Measurements from ENCODE around the gene CD7.

Gene CD7

DNA sequence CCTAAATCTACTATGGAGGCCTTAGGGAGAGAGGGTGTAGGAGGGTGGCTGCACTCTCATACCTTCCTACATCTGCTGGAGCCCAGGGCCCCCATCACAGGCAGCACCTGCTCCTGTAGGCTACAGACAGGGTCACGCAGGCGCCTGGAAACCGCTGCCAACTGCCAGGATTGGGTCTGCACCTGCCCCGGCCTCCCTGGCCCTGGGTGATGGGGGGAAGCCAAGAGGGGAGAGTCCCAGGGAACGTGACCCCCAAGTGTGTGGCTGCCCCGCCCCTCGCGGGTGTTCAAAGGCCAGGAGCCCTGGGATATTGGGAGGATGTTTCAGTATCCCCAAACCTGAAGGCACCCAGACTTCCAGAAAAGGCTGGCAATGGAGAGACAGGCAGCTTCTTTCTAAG is 36.1 kb upstream of the CD7 start:
- POLR2A ChIA-PET: interaction anchor here (0.7 kb wide), 2 partner anchors 161 to 201 kb away, joined by 6 to 7 read pairs; no protein-coding TSS in a partner anchor
- no peaks in the 10 kb centered on the region for H3K4me1 ChIP-seq (ENCODE audit: control insufficient read depth, insufficient read depth, low read length)
- CTCF ChIA-PET: interaction anchor here (2.1 kb wide), 1 partner anchor 9 kb away, joined by 10 read pairs; no protein-coding TSS in a partner anchor

DNA sequence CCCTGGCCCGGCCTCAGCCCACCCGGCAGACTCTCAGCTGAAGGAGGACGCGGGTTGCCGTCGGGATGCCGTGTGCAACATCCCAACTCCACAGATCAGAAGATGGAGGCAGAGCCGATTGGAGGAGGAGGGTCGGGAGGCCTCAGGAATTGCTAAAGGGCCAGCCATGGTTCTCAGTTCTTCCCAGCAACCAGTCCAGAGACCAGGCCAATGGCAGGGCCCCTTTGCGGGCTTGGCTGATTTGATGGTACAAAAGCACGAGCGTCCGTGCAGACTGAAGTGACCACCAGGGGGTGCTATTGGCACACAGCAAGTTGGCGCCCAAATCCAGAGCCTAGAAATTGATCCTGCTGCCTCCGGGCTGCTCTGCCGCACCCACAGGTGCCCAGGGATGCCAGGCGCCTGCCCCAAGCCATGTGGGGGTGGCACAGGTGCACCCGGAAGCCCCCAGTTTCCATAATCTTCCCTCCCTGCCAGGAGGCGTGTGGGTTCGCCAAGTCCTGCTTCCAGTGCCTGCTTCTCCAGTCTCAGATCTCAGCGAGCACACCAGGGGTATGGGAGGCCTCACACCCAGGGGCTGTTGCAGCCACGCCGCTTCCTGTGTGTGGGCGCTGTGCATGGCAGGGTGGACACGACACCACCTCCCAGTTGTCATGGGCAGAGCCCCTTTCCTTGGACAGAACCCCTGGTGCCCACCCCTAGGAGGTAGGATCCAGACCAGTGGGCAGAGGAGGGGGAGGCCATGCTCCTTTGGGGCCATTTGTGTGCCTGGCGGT is 34.5 kb upstream of the CD7 start:
- Histone ChIP-seq H3K27ac (ENCODE audit: extremely low read depth, low read depth, low read length) (no peak overlapping the region), H3K9me3 (ENCODE audit: control insufficient read depth, insufficient read depth, low read depth, low read length) (no peaks in the 10 kb centered on the region), H3K4me1 (ENCODE audit: control insufficient read depth, insufficient read depth, low read length) (no peaks in the 10 kb centered on the region), H3K4me3 (ENCODE audit: low read depth, low read length) (no peak overlapping the region), H3K36me3 (ENCODE audit: control insufficient read depth in 2 of 2, insufficient read depth in 1 of 2, low read length in 2 of 2) (no peaks in the 10 kb centered on the region)
- CTCF ChIA-PET: interaction anchor here (0.6 to 3.2 kb wide), 28 partner anchors 8 to 841 kb away, joined by 3 to 15 read pairs (median 4); partner anchors contain the start of gene HEXD
- POLR2A ChIA-PET: no interaction called here
- TF ChIP-seq, protein P1, sequence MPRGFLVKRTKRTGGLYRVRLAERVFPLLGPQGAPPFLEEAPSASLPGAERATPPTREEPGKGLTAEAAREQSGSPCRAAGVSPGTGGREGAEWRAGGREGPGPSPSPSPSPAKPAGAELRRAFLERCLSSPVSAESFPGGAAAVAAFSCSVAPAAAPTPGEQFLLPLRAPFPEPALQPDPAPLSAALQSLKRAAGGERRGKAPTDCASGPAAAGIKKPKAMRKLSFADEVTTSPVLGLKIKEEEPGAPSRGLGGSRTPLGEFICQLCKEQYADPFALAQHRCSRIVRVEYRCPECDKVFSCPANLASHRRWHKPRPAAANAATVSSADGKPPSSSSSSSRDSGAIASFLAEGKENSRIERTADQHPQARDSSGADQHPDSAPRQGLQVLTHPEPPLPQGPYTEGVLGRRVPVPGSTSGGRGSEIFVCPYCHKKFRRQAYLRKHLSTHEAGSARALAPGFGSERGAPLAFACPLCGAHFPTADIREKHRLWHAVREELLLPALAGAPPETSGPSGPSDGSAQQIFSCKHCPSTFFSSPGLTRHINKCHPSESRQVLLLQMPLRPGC (tag by site-specific recombination; IDR thresholded peaks at IDR 0.05): no peak
- TF ChIP-seq ZBTB21 (tag by site-specific recombination; IDR thresholded peaks at IDR 0.05) (no peak), ZNF654 (tag by site-specific recombination; IDR thresholded peaks at IDR 0.05; ENCODE audit: low read depth) (peak; percentile 91), TCF7L2 (IDR thresholded peaks at IDR 0.05; ENCODE audit: borderline replicate concordance, low read depth, low read length) (no peak), IKZF3 (tag by site-specific recombination; IDR thresholded peaks at IDR 0.05) (0 out of 2 replicates have a peak, but pooled peaks have one; percentile 22), WT1 (tag by site-specific recombination; IDR thresholded peaks at IDR 0.05) (no peak), ZNF175 (tag by site-specific recombination; IDR thresholded peaks at IDR 0.05) (no peak), ZBTB8A (tag by site-specific recombination; IDR thresholded peaks at IDR 0.05) (peak; percentile 76), ZNF335 (tag by site-specific recombination; conservative IDR thresholded peaks at IDR 0.05) (peak; percentile 27; the same call in 1 of the 2 replicates), ZNF19 (tag by site-specific recombination; IDR thresholded peaks at IDR 0.05; ENCODE audit: low read depth) (no peak), ZFHX2 (tag by site-specific recombination; conservative IDR thresholded peaks at IDR 0.05) (peak; percentile 50), ZNF146 (tag by site-specific recombination; IDR thresholded peaks at IDR 0.05) (no peak), GLI2 (tag by site-specific recombination; IDR thresholded peaks at IDR 0.05; ENCODE audit: borderline replicate concordance, low read depth) (no peak), ZNF423 (tag by site-specific recombination; IDR thresholded peaks at IDR 0.05) (peak; percentile 73), GLI4 (tag by site-specific recombination; IDR thresholded peaks at IDR 0.05) (no peak), ZFP3 (tag by site-specific recombination; IDR thresholded peaks at IDR 0.05; ENCODE audit: low read depth) (no peak), PRDM1 (tag by site-specific recombination; IDR thresholded peaks at IDR 0.05) (no peak), ZBTB48 (tag by site-specific recombination; IDR thresholded peaks at IDR 0.05) (no peak), ZNF266 (tag by site-specific recombination; IDR thresholded peaks at IDR 0.05; ENCODE audit: low read depth) (no peak), ZNF664 (tag by site-specific recombination; IDR thresholded peaks at IDR 0.05) (no peak), ZNF239 (tag by site-specific recombination; IDR thresholded peaks at IDR 0.05) (no peak)
- TF ChIP-seq, protein P2, sequence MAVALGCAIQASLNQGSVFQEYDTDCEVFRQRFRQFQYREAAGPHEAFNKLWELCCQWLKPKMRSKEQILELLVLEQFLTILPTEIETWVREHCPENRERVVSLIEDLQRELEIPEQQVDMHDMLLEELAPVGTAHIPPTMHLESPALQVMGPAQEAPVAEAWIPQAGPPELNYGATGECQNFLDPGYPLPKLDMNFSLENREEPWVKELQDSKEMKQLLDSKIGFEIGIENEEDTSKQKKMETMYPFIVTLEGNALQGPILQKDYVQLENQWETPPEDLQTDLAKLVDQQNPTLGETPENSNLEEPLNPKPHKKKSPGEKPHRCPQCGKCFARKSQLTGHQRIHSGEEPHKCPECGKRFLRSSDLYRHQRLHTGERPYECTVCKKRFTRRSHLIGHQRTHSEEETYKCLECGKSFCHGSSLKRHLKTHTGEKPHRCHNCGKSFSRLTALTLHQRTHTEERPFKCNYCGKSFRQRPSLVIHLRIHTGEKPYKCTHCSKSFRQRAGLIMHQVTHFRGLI (tag by site-specific recombination; IDR thresholded peaks at IDR 0.05): no peak
- TF ChIP-seq, protein P3, sequence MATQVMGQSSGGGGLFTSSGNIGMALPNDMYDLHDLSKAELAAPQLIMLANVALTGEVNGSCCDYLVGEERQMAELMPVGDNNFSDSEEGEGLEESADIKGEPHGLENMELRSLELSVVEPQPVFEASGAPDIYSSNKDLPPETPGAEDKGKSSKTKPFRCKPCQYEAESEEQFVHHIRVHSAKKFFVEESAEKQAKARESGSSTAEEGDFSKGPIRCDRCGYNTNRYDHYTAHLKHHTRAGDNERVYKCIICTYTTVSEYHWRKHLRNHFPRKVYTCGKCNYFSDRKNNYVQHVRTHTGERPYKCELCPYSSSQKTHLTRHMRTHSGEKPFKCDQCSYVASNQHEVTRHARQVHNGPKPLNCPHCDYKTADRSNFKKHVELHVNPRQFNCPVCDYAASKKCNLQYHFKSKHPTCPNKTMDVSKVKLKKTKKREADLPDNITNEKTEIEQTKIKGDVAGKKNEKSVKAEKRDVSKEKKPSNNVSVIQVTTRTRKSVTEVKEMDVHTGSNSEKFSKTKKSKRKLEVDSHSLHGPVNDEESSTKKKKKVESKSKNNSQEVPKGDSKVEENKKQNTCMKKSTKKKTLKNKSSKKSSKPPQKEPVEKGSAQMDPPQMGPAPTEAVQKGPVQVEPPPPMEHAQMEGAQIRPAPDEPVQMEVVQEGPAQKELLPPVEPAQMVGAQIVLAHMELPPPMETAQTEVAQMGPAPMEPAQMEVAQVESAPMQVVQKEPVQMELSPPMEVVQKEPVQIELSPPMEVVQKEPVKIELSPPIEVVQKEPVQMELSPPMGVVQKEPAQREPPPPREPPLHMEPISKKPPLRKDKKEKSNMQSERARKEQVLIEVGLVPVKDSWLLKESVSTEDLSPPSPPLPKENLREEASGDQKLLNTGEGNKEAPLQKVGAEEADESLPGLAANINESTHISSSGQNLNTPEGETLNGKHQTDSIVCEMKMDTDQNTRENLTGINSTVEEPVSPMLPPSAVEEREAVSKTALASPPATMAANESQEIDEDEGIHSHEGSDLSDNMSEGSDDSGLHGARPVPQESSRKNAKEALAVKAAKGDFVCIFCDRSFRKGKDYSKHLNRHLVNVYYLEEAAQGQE (tag by site-specific recombination; IDR thresholded peaks at IDR 0.05): peak; percentile 30; the same call in 1 of the 2 replicates
- TF ChIP-seq, protein P4, sequence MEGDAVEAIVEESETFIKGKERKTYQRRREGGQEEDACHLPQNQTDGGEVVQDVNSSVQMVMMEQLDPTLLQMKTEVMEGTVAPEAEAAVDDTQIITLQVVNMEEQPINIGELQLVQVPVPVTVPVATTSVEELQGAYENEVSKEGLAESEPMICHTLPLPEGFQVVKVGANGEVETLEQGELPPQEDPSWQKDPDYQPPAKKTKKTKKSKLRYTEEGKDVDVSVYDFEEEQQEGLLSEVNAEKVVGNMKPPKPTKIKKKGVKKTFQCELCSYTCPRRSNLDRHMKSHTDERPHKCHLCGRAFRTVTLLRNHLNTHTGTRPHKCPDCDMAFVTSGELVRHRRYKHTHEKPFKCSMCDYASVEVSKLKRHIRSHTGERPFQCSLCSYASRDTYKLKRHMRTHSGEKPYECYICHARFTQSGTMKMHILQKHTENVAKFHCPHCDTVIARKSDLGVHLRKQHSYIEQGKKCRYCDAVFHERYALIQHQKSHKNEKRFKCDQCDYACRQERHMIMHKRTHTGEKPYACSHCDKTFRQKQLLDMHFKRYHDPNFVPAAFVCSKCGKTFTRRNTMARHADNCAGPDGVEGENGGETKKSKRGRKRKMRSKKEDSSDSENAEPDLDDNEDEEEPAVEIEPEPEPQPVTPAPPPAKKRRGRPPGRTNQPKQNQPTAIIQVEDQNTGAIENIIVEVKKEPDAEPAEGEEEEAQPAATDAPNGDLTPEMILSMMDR (tag by site-specific recombination; IDR thresholded peaks at IDR 0.05): peak; percentile 82
- TF ChIP-seq, protein P5, sequence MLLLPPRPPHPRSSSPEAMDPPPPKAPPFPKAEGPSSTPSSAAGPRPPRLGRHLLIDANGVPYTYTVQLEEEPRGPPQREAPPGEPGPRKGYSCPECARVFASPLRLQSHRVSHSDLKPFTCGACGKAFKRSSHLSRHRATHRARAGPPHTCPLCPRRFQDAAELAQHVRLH (tag by site-specific recombination; IDR thresholded peaks at IDR 0.05): no peak

More for the DNA sequence above, 36.1 kb upstream of the CD7 start:
- H3K36me3 ChIP-seq (ENCODE audit: control insufficient read depth in 2 of 2, insufficient read depth in 1 of 2, low read length in 2 of 2): no peaks in the 10 kb centered on the region
- H3K9me3 ChIP-seq (ENCODE audit: control insufficient read depth, insufficient read depth, low read depth, low read length): no peaks in the 10 kb centered on the region
- no peak overlapping the region for H3K4me3 ChIP-seq (ENCODE audit: low read depth, low read length)
- TF ChIP-seq ZNF114 (tag by site-specific recombination; IDR thresholded peaks at IDR 0.05) (no peak), ZNF610 (tag by site-specific recombination; IDR thresholded peaks at IDR 0.05; ENCODE audit: borderline replicate concordance) (no peak), ZNF239 (tag by site-specific recombination; IDR thresholded peaks at IDR 0.05) (no peak), ZNF837 (tag by site-specific recombination; IDR thresholded peaks at IDR 0.05) (no peak), ZNF660 (tag by site-specific recombination; IDR thresholded peaks at IDR 0.05) (no peak)
- no peak overlapping the region for H3K27ac ChIP-seq (ENCODE audit: extremely low read depth, low read depth, low read length)

Measured in HEK293 (cell line).